GM23338 (cell line): Measurements from ENCODE around the gene ACVRL1. TPM values are rescaled to one million over a fixed set of nuclear protein-coding genes. Genes with fewer than 3 reads are reported as not detected.

Experiments
- ATAC-seq: fragments of 200-7000 bp; cut with Tn5 transposase; 3 replicates; pipeline ENCODE4 v1.9.1; 2020
- DNase-seq: peaks from one replicate; pipeline ENCODE4 v3.0.0-alpha.2; 2015; ENCODE audit warnings: low spot score
- H2AFZ ChIP-seq: fragments of 200-600 bp; sonication (generic); 2 replicates; pipeline ENCODE4 v1.8.0; 2016; ENCODE audit warnings: antibody characterized with exemption, mild to moderate bottlenecking, moderate library complexity
- H3F3A ChIP-seq: fragments of 200-600 bp; sonication (generic); replicated peaks from 2 replicates; pipeline ENCODE4 v1.8.0; 2017; ENCODE audit warnings: antibody characterized with exemption, mixed run types, low read depth
- H3K27ac ChIP-seq: fragments of 200-600 bp; sonication (generic); 2 replicates; pipeline ENCODE4 v1.6.1; 2016; ENCODE audit warnings: low read depth
- H3K27me3 ChIP-seq: fragments of 200-600 bp; sonication (generic); 2 replicates; pipeline ENCODE4 v1.8.0; 2016; ENCODE audit warnings: mild to moderate bottlenecking, mixed run types, moderate library complexity; ENCODE audit not compliant: insufficient read depth
- H3K36me3 ChIP-seq: fragments of 200-600 bp; sonication (generic); 2 replicates; pipeline ENCODE4 v1.8.0; 2016; ENCODE audit warnings: mild to moderate bottlenecking; ENCODE audit not compliant: insufficient read depth
- H3K4me1 ChIP-seq: fragments of 200-600 bp; sonication (generic); 2 replicates; pipeline ENCODE4 v1.8.0; 2016; ENCODE audit warnings: mild to moderate bottlenecking, moderate library complexity; ENCODE audit not compliant: insufficient read depth
- H3K4me2 ChIP-seq: fragments of 200-600 bp; sonication (generic); 2 replicates; pipeline ENCODE4 v1.7.1; 2017; ENCODE audit warnings: mixed run types
- H3K4me3 ChIP-seq: fragments of 200-600 bp; sonication (generic); 2 replicates; pipeline ENCODE4 v1.6.1; 2016; ENCODE audit warnings: mixed run types
- H3K79me2 ChIP-seq: fragments of 200-600 bp; sonication (generic); replicated peaks from 2 replicates; pipeline ENCODE4 v1.8.0; 2017; ENCODE audit warnings: mild to moderate bottlenecking; ENCODE audit not compliant: insufficient read depth
- H3K9me2 ChIP-seq: fragments of 200-600 bp; sonication (generic); 2 replicates; pipeline ENCODE4 v1.8.0; 2017; ENCODE audit not compliant: insufficient read depth
- H4K20me1 ChIP-seq: fragments of 200-600 bp; sonication (generic); replicated peaks from 2 replicates; pipeline ENCODE4 v1.8.0; 2017; ENCODE audit warnings: mild to moderate bottlenecking; ENCODE audit not compliant: insufficient read depth
- H3K27ac Mint-ChIP-seq: 2 replicates; pipeline ENCODE4 v1.8.0; 2020; ENCODE audit warnings: inconsistent platforms, mild to moderate bottlenecking, moderate library complexity, mixed read lengths
- H3K27me3 Mint-ChIP-seq: 3 replicates; pipeline ENCODE4 v1.8.0; 2022; ENCODE audit warnings: low read depth, mild to moderate bottlenecking, moderate library complexity, mixed read lengths, inconsistent platforms; ENCODE audit not compliant: insufficient read depth, poor library complexity
- H3K36me3 Mint-ChIP-seq: 3 replicates; pipeline ENCODE4 v1.8.0; 2021; ENCODE audit warnings: low read depth, mild to moderate bottlenecking, inconsistent platforms, moderate library complexity, mixed read lengths
- H3K4me1 Mint-ChIP-seq: 3 replicates; pipeline ENCODE4 v1.8.0; 2020; ENCODE audit warnings: mild to moderate bottlenecking, inconsistent platforms, mixed read lengths
- H3K4me3 Mint-ChIP-seq: 3 replicates; pipeline ENCODE4 v1.8.0; 2021; ENCODE audit warnings: moderate library complexity, mild to moderate bottlenecking, inconsistent platforms, mixed read lengths
- H3K9me3 Mint-ChIP-seq: 3 replicates; pipeline ENCODE4 v1.8.0; 2020; ENCODE audit warnings: moderate library complexity, mild to moderate bottlenecking, inconsistent platforms, mixed read lengths
- CREB1 ChIP-seq: fragments of 250-450 bp; sonication (Bioruptor Pico); IDR thresholded peaks from 2 replicates; pipeline ENCODE4 v1.5.0; 2020; ENCODE audit warnings: low read depth, mild to moderate bottlenecking, moderate library complexity
- POLR2AphosphoS5 ChIP-seq: IDR thresholded peaks from 2 replicates; pipeline ENCODE4 v1.6.1; 2016; ENCODE audit warnings: antibody characterized with exemption, low read depth
- REST ChIP-seq: IDR thresholded peaks from one replicate; pipeline ENCODE4 v1.6.1; 2018; ENCODE audit warnings: antibody characterized with exemption; ENCODE audit not compliant: unreplicated experiment
- STAT1 ChIP-seq: IDR thresholded peaks from one replicate; pipeline ENCODE4 v1.6.1; 2016; ENCODE audit warnings: antibody characterized with exemption; ENCODE audit not compliant: unreplicated experiment
- ZNF331 ChIP-seq: fragments of 250-450 bp; sonication (Bioruptor Pico); IDR thresholded peaks from 2 replicates; pipeline ENCODE4 v1.5.0; 2020; ENCODE audit warnings: low read depth, mild to moderate bottlenecking, moderate library complexity
- polyA plus RNA-seq: library from polyadenylated mRNA; unstranded; fragments of >200 nt; fragmentation: Nextera tagmentation; extraction: Ambion mirVana; gene quantifications from 2 replicates; pipeline ENCODE4 v1.2.1, GENCODE V29; 2016
- total RNA-seq: library from RNA; depleted of rRNA; stranded (reverse); fragments of >200 nt; shearing (Covaris generic); gene quantifications from 2 replicates; pipeline ENCODE4 v1.2.3, GENCODE V29; 2014; rRNA removed

Gene ACVRL1
- total and polyA plus RNA-seq, 2 experiments from 2014 or later, result 0.28 TPM; not detected in 1

- Histone ChIP-seq H3K36me3 (no peaks in the 10 kb centered on the region), H3K9me2 (no peaks in the 10 kb centered on the region), H3K4me1 (peaks cover 12% of the 10 kb centered on the region), H3F3A (no peaks in the 10 kb centered on the region), H2AFZ (no peak overlapping the region), H4K20me1 (peaks cover 26% of the 10 kb centered on the region; the same call in 1 of the 2 replicates), H3K4me3 (no peak overlapping the region), H3K27ac (no peak overlapping the region), H3K4me2 (no peak overlapping the region), H3K79me2 (0 out of 2 replicates have a peak, but pooled peaks cover 10% of the 10 kb centered on the region), H3K27me3 (no peaks in the 10 kb centered on the region)
- Mint-ChIP-seq H3K36me3 (peaks cover 23% of the 10 kb centered on the region), H3K9me3 (no peaks in the 10 kb centered on the region), H3K4me1 (peaks cover 40% of the 10 kb centered on the region), H3K27me3 (peaks cover 1% of the 10 kb centered on the region), H3K4me3 (no peak overlapping the region), H3K27ac (no peak overlapping the region)
- DNase-seq, result no peak
- no peak for TF ChIP-seq ZNF331 (CRISPR knock-in tag)
- TF ChIP-seq CREB1 (CRISPR knock-in tag), result no peak
- no peak for TF ChIP-seq POLR2AphosphoS5
- TF ChIP-seq REST, result no peak
- TF ChIP-seq STAT1, result no peak
- ATAC-seq, result no peak; the same call in 2 of the 3 replicates
These were observed 65.6 kb downstream of the ACVRL1 start for GRCh38 chr12:51972849-51973273.

Other genes starting within 250 kb of the ACVRL1 start
- 4.1 and 5.2 TPM in 2 replicates for gene FIGNL2, start 58.8 kb upstream of the ACVRL1 start, total RNA-seq
- gene FIGNL2, start 58.8 kb upstream of the ACVRL1 start, polyA plus RNA-seq, result 1.1 and 1.4 TPM in 2 replicates
- gene ANKRD33, start 19.4 kb upstream of the ACVRL1 start, total RNA-seq, result 0.27 and 1.7 TPM in 2 replicates
- 0.27 and 0.42 TPM in 2 replicates for gene ANKRD33, start 19.4 kb upstream of the ACVRL1 start, polyA plus RNA-seq
- gene ACVR1B, start 44.2 kb downstream of the ACVRL1 start, total RNA-seq, result 7.5 and 7.8 TPM in 2 replicates
- gene ACVR1B, start 44.2 kb downstream of the ACVRL1 start, polyA plus RNA-seq, result 2.4 and 2.6 TPM in 2 replicates
- gene TAMALIN, start 99.4 kb downstream of the ACVRL1 start, total RNA-seq, result 3.0 and 3.5 TPM in 2 replicates
- 0.34 and 0.73 TPM in 2 replicates for gene TAMALIN, start 99.4 kb downstream of the ACVRL1 start, polyA plus RNA-seq
- 13.4 and 19.1 TPM in 2 replicates for gene NR4A1, start 143.9 kb downstream of the ACVRL1 start, total RNA-seq
- gene NR4A1, start 143.9 kb downstream of the ACVRL1 start, polyA plus RNA-seq, result 7.5 and 8.3 TPM in 2 replicates
- gene ATG101, start 162.5 kb downstream of the ACVRL1 start, total RNA-seq, result 60.3 and 111 TPM in 2 replicates
- 27.7 and 29.4 TPM in 2 replicates for gene ATG101, start 162.5 kb downstream of the ACVRL1 start, polyA plus RNA-seq
- 0.12 and 0.66 TPM in 2 replicates for gene SMIM41, start 172.2 kb downstream of the ACVRL1 start, total RNA-seq
- 0.66 and 0.80 TPM in 2 replicates for gene SMIM41, start 172.2 kb downstream of the ACVRL1 start, polyA plus RNA-seq